Measurements from ENCODE around the gene GRK3.
"Not testable (repeated sequence)": the region's sequence is repeated elsewhere in the genome, so short reads cannot be mapped to it uniquely, and the experiment has no call there.

Gene GRK3

GRCh38 chr22:25702040-25702439 is 137.6 kb downstream of the GRK3 start:
- peak in 2 of 3 experiments; percentile 1 to 49 for DNase-seq

- no peak for DNase-seq
Measured at GRCh38 chr22:25702571-25703167, 138.2 kb downstream of the GRK3 start.

- no peak for DNase-seq
Measured at GRCh38 chr22:25704701-25705100, 140.2 kb downstream of the GRK3 start.

- no peak for DNase-seq
Measured at GRCh38 chr22:25706197-25706596, 141.7 kb downstream of the GRK3 start.

- not testable (repeated sequence) for DNase-seq
Measured at GRCh38 chr22:25708430-25708829, 144.0 kb downstream of the GRK3 start.

GRCh38 chr22:25709758-25710157 is 145.3 kb downstream of the GRK3 start:
- no peak for DNase-seq

- no peak for DNase-seq
Measured at GRCh38 chr22:25710501-25710900, 146.0 kb downstream of the GRK3 start.

GRCh38 chr22:25711491-25711890 is 147.0 kb downstream of the GRK3 start:
- no peak for DNase-seq

- no peak for DNase-seq
Measured at GRCh38 chr22:25712661-25713400, 148.4 kb downstream of the GRK3 start.

GRCh38 chr22:25714070-25714469 is 149.6 kb downstream of the GRK3 start:
- DNase-seq: no peak

GRCh38 chr22:25714739-25715138 is 150.3 kb downstream of the GRK3 start:
- DNase-seq: no peak

GRCh38 chr22:25716637-25717036 is 152.2 kb downstream of the GRK3 start:
- peak in 1 of 3 experiments; percentile 39 for DNase-seq

- no peak for DNase-seq
Measured at GRCh38 chr22:25718135-25718840, 153.8 kb downstream of the GRK3 start.

- DNase-seq: no peak
Measured at GRCh38 chr22:25722223-25722622, 157.7 kb downstream of the GRK3 start.

- DNase-seq: no peak
Measured at GRCh38 chr22:25722626-25723025, 158.2 kb downstream of the GRK3 start.

GRCh38 chr22:25726241-25726640 is 161.8 kb downstream of the GRK3 start:
- DNase-seq: no peak

- DNase-seq: peak in 2 of 3 experiments; percentile 13 to 71
Measured at GRCh38 chr22:25728071-25728470, 163.6 kb downstream of the GRK3 start.

GRCh38 chr22:25729016-25729995 is 164.8 kb downstream of the GRK3 start:
- DNase-seq: no peak

GRCh38 chr22:25735650-25736049 is 171.2 kb downstream of the GRK3 start:
- DNase-seq: no peak

GRCh38 chr22:25736378-25737011 is 172.0 kb downstream of the GRK3 start:
- no peak for DNase-seq

GRCh38 chr22:25739659-25740344 is 175.3 kb downstream of the GRK3 start:
- DNase-seq: no peak

Data from NCI-H1417 (cell line).